Tongue (tissue), 2 donors: Measurements from ENCODE around the gene RPS6KB2. TPM values are rescaled to one million over a fixed set of nuclear protein-coding genes. Genes with fewer than 3 reads are reported as not detected.

ENCODE experiments used
- DNase-seq: peaks from one replicate; pipeline ENCODE4 v3.0.0-alpha.2; 2015
- total RNA-seq: library from RNA; depleted of rRNA; stranded (reverse); fragments of >200 nt; gene quantifications from one replicate; pipeline ENCODE4 v1.2.3, GENCODE V29; 2014

RPS6KB2 gene
- total RNA-seq, 1 donor from 2014 or later, result 65.2 TPM

DNA sequence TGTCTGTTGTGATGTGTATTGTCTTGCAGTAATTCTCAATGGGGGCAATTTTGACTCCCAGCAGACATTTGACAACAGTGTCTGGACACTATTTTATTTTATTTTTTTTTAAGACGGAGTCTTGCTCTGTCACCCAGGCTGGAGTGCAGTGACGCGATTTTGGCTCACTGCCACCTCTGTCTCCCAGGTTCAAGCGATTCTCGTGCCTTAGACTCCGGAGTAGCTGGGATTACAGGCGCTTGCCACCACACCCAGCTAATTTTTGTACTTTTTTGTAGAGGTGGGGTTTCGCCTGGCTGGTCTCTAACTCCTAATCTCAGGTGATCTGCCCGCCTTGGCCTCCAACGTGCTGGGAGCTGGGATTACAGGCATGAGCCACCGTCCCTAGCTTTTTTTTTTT, 1.4 kb downstream of the RPS6KB2 start:
- no peak for DNase-seq

DNA sequence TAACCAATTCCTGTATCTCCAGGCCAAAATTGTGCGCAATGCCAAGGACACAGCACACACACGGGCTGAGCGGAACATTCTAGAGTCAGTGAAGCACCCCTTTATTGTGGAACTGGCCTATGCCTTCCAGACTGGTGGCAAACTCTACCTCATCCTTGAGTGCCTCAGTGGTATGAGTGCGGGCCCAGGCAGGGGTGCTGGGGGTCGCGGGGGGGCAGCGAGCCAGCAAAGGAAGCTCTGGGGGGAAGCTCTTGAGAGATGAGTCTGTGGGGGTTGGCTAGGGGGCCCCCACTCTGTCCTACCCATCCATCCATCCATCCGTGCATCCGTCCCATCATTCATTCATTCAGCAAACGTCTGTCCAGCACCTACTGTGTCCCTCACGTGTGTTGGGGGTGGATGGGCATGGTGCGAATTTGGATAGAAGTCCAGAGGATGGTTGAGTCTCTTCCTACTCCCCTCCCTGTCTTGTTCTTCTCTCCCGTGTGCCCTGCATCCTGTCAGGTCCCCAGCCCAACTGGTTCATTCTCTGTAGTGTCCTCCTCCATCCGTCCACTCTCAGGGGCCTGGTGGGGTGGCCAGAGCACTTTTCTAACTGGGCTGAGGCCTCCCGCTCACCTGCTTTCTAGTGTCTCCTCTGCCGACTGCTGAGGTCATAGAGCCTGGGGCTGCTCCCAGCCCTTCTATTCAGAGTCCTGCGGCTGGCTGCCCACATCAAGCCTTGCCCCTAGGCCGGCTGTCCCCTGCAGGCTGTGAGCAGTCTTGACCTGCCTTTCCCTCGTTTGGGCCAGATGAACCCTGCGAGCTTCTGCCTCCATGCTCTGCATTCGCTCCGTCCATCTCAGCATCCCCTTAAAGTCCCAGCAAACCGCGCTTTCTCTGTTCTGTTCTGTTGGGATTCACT, 3.3 kb downstream of the RPS6KB2 start:
- DNase-seq, result no peak

DNA sequence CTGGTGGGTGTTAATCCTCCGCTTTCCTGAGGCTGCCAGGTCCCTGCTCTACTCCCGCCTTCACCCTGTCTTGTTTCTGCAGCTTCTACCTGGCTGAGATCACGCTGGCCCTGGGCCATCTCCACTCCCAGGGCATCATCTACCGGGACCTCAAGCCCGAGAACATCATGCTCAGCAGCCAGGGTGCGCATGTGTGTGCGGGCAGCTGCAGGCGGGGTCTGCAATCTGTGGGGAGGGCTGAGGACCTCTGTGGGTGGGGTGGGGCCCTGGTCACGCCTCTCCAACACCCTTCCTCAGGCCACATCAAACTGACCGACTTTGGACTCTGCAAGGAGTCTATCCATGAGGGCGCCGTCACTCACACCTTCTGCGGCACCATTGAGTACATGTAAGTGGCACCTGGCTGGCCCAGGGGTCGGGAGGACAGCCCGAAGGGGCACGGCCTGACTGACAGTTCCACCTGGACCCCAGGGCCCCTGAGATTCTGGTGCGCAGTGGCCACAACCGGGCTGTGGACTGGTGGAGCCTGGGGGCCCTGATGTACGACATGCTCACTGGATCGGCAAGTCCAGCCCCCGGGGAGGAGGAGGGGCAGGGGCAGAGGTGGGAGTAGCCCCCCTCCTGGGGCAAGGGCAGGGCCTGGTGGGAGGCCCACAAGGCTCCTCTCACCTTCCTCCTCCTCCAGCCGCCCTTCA, 4.5 kb downstream of the RPS6KB2 start:
- DNase-seq, result no peak

DNA sequence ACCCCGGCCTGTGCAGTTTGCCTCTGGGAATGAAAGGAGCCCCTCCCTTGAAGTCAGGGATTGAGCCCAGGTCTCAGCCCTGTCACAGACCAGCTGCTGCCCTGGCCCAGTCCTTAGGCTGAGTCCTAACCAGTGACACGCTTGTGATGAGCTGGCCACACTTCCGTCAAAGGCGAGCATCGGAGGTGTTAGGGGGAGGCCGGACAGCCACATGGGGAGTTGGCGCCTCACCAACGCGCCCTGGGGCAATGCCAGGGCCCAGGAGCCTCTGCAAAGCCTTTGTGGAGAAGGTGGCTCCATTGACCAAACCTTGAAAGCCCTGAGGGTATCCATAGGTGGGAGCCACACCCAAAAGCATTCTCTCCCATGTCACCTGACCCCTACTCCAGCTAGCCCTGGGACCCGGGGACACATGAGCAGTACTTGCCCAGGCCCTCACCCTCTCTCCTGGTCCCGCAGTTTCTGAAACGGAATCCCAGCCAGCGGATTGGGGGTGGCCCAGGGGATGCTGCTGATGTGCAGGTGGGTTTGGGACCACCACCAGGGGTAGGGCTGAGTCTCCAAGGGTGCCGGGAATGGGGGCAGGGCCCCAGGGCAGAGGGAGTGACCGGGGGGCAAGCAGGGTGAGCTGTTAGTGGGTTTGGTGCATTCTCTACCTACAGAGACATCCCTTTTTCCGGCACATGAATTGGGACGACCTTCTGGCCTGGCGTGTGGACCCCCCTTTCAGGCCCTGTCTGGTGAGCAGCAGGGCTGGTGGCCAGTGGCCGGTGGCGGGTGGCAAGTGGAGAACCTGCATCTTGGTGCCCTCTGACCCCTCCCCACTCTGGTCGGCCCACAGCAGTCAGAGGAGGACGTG, 5.5 kb downstream of the RPS6KB2 start:
- no peak for DNase-seq

DNA sequence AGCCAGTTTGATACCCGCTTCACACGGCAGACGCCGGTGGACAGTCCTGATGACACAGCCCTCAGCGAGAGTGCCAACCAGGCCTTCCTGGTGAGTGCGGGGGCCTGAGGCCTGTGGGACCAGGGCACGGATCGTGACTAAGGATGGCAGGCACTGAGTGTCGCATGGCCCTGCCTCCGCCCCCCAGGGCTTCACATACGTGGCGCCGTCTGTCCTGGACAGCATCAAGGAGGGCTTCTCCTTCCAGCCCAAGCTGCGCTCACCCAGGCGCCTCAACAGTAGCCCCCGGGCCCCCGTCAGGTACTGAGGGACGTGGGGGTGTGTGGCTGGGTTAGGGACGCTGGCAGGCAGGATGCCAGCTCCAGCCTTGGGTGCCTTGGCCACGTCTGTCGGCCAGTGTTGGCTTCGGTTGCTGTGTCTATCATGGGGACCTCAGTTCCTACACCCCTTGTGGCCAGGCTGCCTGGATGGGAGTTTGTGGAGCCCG, 6.1 kb downstream of the RPS6KB2 start:
- DNase-seq, result no peak

DNA sequence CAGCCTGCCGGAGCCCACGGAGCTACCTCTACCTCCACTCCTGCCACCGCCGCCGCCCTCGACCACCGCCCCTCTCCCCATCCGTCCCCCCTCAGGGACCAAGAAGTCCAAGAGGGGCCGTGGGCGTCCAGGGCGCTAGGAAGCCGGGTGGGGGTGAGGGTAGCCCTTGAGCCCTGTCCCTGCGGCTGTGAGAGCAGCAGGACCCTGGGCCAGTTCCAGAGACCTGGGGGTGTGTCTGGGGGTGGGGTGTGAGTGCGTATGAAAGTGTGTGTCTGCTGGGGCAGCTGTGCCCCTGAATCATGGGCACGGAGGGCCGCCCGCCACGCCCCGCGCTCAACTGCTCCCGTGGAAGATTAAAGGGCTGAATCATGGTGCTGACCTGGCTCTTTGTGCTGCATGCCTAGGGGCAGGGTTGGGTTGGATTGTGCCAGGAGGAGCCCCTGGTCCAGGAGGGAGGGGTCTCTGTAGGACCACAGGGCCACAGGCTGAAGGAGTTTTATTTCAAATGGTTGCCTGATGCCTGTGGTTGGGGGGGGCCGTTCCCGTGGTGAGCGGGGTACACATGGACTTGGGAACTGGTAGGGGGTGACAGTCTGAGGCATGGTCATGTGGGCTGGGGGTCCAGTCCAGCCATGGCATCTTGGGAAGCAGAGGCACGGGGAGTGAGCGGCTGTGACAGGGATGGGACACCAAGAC, 6.9 kb downstream of the RPS6KB2 start:
- no peak for DNase-seq

DNA sequence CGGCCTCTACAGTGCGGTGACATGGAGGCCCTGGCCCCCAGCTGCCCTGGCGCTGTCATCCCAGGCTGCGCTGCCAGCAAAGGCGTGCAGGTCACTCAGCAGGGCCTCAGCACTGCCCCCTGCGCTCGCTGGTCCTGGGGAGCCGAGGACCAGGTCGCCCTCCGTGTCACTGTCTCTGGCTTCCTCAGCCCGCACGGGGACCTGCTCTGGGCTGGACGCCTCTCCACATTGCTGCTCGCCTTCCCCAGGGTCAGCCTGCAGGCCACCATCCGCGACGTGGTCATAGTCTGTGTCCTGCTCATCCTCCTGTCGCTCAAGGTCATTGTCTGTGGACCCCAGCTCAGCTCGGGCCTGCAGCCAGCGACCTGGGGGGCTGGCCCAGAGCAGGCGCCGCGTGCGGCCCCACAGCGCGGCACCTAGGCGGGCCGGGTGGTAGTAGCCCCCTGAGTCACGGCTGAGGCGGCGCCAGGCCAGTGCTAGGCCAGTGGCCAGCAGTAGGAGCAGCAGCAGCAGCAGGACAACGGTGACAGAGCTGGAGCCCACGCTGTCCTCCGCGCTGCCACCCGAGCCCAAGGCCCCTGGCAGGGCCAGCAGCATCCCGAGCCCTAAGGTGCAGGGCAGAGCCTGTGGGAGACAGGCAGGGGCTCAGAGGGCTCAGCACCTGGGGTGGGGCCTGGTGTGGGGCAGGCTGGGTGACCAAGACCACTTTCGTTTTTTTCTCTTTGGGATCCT, 7.6 kb downstream of the RPS6KB2 start:
- no peak for DNase-seq

DNA sequence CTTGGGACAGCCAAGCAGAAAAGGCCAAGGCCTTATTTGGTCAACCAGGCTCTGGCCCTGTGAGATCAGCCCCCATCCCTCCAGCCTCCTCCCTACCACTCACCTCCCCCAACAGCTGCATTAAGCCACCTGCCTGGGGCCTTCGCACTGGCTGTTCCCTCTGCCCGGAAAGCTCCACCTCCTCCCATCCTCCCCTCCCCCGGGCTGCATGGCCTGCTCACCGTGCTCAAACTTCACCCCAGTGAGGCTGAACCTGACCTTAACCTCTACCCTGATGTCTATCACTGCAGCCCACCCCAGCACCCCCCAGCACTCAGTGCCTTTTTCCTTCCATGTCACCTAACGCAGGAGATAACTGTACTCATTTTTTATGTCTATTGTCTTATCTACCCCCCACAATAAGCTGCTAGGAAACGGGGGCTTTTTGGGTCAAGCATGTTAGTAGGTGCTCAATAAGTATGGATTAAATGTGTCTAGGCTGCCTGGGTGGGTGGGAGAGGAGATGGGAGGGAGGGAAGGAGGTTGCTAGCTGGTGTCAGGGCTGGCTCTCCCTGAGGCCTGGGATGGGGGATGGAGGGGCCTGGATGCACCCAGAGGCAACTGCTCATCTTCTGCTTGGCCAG, 8.3 kb downstream of the RPS6KB2 start:
- peak; percentile 64 for DNase-seq

DNA sequence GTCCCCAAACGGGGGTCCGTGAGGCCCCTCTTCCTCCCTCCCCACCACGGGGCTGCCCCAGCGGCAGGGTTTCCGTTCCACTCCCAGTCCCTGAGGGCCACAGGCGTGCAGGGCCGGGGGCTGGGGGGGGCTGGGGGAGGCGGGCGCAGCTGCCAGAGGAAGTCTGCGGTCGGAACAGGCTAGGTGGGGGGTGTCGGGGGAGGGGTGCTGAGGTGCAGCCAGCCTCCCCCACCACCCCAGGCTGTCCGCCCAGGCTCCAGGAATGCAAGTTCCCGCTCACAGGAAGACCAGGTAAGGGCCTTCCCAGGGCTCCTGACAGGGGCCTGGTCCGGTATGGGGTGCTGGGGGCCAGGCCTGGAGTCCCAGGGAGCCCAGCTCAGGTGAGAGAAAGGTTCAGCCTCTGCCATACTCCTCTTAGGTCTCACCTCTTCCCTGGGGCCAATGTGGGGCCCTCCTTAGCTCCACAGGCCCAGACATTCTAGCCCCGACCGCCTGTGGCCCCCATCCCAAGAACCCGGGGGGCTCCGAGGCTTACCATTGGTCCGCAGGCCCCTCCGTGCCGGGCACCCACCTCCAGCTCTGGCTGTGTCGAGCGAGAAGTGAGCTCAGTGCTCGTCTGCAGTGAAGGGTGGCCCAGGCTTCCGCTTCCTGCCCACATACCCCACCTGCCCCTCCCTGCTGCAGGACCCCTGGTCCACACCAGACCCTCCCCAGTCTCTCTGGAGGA, 9.0 kb downstream of the RPS6KB2 start, which contains the start of gene PTPRCAP:
Gene PTPRCAP, minus strand, starts transcription at position 601 of the 727 bp plus-strand sequence. Its CDS starts 63 bp downstream, at position 538.
- no peak for DNase-seq

DNA sequence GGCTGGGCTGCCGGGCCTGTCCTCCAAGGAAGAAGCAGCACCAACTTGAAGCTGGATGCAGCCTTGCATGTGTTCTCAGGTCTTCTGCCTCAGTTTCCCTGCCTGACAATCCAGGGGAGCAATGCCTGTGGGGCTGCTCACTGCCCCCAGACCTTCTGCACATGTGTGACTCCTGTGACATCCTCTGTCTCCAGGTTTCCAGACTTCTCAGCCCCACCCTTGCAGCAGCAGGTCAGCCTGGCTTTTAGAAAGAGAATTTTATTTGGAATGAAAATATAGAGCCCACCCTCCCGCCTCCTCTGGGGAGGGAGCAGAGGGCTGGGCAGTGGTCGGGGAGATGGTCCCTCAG, 9.5 kb downstream of the RPS6KB2 start:
- no peak for DNase-seq

DNA sequence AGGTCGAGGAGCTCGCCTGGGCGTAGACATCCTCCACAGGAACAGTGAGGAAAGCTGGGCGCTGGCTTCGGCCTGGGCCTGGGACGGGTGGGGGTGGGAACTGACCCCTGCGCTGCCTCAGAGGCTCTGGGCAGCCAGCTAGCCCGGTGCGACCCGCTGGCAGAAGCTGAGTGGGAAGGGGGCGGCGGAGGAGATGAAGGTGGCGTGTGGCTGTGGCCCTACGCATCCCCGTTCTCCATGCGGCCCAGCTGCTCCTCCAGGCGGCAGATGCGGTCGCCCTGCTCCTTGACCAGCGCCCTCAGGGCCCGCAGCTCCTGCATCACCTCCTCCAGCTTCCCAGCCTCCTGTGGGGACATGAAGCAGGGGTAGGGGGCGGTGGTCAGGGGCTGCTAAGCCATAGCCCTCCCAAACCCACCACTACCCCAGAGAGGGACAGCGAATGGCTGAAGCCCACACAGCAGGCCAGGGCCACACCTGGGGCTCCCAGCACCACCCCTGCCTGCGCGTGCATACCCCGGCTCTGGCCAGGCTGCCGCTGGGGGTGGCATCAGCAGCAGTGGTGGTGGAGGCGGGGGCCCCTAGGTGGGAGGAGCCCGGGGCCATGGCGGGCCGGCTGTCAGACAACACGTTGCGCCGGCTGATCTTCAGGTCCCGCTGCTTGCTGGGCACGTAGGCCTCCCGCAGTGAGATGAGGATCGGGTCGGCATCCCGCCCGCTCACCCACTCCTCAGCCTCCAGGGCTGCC, 10.0 kb downstream of the RPS6KB2 start:
- DNase-seq, result no peak

DNA sequence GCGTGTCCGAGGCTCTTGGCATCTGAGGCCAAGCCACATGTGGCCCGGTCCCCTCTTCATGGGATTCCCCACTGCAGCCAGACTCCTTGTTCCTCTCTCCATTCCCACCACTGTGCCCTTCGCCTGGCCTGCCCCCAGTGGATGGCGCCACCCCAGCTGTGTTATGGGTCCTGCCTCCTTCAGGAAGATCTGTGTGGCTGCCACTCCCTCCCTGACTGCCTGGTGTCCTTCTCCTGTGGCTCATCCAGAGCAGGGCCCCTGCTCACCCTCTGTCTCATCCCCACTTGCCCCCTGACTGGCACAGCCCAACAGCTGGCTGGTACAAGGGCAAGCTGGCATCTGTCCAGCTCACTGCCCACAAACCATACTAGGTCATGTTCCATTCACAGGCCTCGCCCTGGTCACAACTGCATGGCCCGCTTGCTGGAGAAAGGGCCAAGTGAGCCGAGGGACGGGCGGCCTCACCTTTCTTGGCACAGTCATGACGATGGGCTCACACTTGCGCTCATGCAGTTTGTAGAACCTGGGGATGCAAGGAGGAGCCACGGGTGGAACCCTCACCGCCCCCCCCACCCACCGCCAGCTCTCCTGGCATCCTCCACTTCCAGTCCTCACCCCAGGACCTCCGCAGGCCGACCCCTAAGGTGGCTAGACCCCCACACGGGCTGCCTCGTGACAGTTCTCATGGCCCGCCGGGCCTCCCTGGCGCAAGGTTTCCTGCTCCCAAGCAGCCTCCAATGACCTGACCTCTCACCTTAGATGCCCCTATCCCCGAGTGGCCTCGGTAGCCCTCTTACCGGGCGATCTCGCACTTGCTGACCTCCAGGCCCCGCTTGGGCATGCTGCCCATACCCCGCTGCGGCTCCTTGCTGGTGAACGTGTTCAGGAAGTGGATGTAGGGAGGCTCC, 11.3 kb downstream of the RPS6KB2 start:
- DNase-seq, result no peak

DNA sequence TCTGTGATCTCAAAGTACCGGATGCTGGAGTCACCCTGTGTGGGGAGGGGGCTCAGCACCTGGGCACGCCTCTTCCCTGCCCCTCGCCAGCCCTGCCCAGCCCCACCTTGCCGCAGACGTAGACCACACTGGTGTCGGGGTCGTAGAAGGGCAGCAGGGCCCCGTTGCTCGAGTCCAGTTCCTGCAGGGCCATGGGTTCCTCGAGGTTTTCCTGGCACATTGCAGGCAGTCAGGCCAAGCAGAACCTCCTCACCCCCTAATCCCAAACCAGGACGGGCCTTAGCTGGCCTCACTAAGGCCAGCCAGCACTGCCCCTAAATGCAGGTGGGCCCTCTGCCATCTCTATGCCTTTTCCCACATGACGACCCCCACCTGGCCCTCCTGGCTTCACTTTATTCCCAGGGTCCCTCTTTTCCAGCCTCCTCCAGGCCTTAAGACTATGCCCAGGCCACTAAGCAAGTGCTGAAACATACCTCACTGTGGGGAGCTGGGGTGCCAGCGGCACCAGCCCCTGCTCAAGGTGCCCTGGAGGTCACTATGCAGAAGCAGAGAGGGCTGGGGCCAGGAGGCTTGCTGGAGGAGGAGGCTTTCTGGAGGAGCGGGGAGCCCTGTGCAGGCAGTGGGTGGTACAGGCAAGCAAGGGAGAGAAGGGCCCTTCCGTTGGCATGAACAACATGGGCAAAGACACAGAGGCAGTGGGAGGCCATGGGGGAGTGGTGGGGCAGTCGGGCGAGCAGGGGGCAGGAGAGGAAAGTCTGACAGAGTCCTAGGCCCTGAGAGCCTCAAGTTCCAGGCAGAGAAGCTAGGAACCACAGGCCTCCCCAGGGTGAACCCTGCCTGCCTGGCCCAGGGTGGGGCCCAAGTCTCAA, 12.2 kb downstream of the RPS6KB2 start:
- DNase-seq, result no peak

DNA sequence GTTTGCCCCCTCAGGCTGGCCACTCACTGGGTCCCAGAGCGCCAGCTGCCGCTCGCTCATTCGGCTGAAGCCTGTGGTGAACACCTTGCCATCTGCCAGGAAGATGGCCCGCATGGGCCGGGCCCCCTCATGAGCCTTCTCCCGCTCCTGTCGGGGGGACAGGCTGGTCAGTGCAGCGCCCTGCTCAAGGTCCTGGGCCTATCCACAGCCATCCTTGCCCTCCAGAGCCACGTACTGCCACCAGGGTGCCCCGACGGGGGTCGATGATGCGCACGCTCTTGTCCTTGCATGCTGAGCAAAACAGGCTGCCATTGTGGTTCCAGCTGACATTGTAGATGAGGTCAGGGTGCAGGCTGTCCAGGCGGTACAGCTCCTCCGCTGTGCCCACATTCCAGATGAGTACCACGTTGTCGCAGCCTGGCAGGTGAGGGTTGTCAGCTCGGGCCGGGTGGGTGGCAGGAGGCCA, 12.8 kb downstream of the RPS6KB2 start:
- no peak for DNase-seq

DNA sequence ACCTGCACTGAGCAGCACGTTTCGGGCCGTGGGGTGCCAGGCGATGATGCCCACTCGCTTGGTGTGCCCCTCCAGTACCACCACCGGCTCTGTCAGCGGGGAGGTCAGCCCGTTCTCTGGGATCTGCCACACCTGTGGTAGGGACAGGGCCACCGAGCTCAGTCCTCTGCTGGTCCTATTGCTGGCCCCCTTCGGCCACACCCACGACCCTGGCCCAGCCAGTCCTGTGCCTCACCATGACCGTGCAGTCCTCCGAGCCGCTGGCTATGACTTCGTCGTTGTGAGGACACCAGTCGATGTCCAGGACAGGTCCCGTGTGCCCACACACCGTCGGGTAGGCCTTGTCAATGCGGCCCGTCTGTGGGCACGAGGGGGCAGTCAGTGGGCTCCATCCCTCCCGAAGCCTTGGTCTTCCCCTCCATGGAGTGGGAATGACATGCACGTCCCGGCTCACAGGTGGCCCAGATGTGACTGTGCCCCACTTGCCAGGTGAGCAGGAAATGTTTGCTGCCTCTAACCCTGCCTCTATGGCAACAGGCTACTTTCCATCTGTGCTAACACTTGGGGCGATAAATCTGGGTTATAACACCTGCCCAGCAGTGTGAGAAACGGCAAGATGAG, 13.5 kb downstream of the RPS6KB2 start:
- DNase-seq, result no peak
